ENCODE measurements around the gene RCVRN. TPM values are rescaled to one million over a fixed set of nuclear protein-coding genes. Genes with fewer than 3 reads are reported as not detected.
"Not testable (repeated sequence)": the region's sequence is repeated elsewhere in the genome, so short reads cannot be mapped to it uniquely, and the experiment has no call there.

Gene RCVRN
- total RNA-seq, 1 donor from 2014 or later: not detected

DNA sequence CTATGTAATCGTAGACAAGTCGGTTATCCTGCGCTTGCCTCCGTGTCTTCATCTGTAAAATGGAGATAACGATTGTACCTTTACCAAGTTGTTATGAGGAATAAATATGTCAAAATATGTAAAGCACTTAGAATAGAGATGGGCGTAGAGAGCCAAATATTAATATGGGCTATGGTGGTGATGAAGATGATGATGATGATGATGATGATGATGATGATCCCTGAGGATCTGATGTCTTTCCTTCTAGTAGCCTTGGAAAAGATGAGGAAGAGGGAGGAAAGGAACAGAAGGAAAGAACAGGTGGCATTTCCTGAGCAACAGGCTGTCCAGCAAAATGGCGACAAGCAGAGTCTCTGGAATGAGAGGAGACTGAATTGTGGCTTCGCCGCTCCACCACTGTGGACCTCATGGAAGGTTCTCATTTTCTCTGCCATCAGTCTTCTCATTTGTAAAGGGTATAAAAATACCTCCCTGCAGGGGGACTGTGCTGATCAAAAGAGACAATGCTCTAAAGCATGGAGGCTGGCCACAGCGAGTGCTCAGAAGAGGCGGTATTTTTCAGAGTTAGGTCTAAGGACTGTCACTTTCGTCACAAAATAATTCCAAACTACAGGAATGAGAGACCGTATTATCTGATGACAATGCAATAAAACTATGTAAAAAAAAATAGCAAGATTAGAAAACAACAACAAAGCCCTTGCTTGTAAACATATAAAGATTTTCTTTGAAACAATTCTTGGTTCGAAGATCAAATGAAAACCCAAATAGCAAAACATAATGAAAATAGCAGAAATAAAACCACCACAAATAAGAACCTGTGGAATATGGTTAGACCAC is 17.2 kb upstream of the RCVRN start:
- intact Hi-C loops (cut with micrococcal nuclease): no loop called here

DNA sequence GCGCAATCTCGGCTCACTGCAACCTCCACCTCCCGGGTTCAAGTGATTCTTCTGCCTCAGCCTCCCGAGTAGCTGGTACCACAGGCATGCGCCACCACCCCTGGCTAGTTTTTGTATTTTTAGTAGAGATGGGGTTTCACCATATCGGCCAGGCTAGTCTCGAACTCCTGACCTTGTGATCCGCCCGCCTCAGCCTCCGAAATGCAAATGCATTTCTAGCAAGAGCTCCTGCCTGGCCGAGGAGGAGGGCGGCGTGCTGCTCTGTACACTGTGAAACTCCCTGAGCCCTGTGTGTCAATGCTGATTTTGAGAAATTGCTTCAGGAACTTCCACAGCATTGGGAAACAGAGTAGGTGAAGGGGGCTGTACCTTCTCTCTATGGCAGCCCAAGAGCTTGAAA is 16.1 kb upstream of the RCVRN start:
- intact Hi-C loops (cut with micrococcal nuclease): not testable (repeated sequence)

DNA sequence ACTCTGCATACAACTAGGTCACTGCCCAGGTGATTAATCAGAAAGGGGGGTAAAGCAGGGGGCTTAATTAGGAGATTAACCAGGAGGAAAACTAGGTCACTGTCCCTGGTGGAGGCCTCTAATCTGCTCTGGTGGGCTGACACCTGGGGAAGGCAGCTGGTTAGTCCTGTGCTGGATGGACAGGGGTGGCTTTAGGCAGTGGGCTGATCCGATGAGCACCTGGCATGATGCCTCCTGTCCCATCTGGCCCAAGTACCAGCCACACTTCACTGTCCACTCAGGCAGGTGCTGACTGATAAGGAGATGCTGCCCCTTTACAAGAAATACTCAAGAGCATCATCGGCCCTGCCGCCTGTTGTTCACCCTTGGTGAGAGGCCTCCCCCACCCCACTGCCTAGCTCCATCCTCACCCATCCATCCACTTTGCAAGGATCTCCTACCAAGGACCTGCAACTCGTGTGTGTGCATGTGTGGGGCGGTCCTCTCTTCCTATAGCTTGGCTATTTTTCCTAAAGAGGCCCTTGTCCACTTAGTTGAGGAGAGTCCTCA is 13.8 kb upstream of the RCVRN start:
- intact Hi-C loops (cut with micrococcal nuclease): no loop called here

DNA sequence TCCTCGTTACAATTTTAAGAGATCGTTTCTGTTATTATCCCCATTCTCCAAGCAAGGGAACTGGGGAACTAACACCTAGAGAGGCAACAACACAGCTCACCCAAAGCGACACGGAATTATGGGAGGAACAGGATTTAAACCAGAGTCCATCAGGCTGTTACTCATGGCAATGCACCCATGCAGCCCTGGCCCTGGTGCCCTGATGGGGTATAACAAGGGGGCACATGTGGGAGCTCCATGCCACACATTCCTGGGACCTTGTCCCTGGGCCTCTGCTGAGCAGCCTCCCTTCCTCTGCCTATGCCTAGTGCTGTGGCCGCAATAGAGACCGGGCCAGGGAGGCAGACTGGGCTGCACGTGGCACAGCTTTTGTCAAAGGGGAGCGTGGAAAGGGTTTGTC is 13.3 kb upstream of the RCVRN start:
- intact Hi-C loops (cut with micrococcal nuclease): no loop called here

DNA sequence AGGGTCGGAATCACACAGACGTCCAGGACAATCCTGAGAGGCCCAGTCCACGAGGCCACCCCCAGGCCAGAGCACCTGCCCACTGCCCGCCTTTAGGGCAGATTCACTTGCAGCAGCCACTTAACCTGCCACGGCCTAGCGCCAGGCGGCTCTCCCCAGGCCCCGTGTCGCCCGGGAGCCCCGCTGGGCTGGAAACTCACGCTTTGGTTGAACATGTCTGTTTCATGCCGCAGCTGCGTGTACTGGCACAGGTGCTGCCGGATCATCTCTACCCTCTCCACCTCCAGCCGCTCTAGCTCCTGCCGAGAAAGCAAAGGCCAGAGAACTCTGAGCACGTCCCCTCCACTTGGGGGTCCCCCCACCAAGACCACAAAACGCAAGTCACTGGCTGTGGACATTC is 12.7 kb upstream of the RCVRN start:
- intact Hi-C loops (cut with micrococcal nuclease): no loop called here

DNA sequence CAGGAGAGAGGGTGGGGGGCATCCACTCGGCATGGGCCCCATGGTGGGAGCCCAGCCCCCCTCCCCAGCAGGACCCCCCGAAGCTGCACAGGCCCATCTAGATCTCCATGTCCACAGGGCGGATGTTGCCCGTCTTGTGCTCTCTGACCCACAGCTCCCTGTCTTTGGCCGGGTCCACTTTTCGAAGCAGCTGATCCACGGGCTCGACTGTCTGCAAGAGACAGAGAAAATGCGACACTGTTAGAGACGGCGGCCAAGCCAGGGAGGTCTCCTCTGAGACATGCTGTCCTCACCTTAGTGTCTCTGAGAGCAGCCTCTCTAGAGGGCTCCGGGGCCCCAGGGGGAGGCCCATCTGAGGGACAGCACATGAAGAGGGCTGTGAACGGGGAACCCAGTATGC is 12.1 kb upstream of the RCVRN start:
- intact Hi-C loops (cut with micrococcal nuclease): no loop called here

DNA sequence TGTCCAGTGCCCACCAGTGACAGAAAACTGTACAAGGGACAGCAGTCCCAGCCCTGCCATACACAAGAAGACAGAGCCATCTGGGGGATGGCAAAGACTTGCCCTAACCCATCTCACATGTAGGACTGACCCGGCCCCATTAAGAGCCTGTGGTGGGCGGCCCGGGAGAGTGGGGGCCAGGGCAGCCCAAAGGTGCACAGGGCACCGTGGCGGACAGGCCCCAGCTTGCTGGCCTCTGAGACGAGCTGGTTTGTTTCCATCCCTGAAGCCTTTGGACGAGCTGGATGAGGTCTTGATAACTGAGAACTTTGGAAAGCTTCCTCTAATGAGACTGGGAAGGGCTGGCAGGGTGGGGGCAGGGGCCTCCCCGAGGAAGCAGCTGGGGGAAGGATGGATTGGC is 11.0 kb upstream of the RCVRN start:
- intact Hi-C loops (cut with micrococcal nuclease): no loop called here

DNA sequence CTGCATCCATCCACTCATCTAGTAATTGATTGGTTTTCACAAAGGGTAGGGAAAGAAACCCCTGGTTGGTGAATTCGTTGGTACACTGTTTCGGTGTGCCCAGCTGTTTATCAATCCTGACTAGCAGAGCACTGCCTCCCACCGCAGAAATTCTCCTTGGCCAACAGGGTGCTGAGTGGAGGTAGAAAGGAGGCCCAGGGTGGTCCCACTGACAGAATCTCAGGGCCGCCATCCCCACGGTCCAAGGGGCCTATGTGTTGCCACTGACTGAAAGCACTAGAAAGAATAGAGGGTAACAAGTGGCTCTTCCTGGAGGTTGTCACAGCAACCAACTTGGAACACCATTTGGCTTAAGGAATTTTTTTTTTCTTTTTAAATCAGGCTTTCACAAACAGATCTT is 8.4 kb upstream of the RCVRN start:
- intact Hi-C loops (cut with micrococcal nuclease): no loop called here

DNA sequence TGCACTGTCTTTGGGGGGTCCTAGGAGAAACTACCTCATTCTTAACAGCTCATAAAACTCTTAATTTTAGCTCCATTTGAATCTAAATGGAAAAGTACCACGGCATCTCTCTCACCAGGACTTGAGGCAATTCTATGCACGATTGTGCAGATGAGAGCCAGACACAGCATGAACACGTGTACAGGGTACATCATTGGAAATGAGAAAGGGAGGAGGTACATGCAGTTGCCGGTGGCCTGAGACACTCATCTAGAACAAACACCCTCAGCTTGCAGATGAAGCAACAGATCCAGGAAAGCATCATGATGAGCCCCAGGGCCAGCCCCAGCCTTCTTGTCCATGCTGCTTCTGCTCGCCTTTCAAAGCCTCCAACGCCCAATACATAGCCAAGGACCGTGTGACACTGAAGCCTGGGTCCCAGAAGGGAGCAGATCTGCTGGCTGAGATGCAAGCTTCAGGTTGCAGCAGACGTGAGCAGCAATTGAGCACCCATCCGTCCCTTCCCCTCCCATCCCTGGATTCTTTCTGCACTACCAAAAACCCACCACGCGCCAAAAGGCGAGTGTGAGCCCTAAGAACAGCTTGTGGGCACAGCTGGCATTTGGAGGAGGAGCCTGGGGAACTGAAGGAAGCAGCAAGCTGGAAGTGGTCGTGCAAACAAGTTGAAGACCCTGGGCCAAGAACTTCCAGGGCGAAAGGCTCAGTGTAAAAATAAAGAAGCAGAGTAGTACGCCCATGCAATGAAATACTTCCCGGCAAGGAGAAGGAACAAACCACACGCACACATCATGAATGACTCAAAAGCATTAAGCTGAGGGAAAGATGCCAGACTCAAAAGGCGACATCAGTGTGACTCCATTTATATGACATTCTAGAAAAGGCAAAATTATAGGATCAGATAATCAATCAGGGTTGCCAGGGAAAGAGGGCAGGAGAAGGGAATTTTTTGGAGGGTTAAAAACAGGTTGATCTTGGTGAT is 7.3 kb upstream of the RCVRN start:
- intact Hi-C loops (cut with micrococcal nuclease): no loop called here

DNA sequence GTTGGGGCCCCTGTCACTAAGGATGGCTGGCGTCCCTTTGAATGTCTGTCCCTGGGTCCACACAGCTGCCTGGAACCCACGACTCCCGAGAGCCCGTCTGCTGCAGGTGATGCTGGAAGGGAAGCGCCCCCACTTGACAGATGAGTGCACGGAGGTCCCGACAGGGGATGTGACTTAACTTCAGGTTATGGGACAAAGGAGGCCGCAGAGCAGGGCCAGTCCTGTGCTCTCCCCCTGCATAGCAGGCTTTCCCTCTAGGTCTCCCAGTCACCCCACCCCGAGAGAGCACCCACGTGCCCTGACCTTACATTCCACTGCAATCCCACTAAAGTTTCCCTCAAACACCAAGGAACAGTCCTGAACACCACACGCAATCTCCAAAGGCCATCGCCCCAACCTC is 6.0 kb upstream of the RCVRN start:
- intact Hi-C loops (cut with micrococcal nuclease): no loop called here

DNA sequence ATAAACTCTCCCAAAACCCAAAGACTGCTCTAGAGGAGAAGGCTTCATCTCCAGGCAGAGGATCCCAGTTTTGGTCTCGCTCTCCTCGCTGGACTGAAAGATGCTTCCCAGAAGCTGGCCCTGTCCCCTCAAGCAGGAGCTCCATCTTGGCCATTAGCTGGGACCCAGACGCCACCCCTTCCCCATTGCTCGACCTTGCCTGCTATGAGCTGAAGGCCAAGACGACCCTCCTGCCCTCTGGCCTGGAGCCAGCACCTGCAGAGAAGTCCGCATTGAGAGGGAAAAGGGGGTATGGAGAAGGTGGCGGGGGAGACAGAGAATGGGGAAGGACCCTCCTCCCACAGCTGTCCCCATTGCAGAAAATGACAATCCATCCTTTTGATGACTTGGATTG is 3.6 kb upstream of the RCVRN start:
- intact Hi-C loops (cut with micrococcal nuclease): no loop called here

DNA sequence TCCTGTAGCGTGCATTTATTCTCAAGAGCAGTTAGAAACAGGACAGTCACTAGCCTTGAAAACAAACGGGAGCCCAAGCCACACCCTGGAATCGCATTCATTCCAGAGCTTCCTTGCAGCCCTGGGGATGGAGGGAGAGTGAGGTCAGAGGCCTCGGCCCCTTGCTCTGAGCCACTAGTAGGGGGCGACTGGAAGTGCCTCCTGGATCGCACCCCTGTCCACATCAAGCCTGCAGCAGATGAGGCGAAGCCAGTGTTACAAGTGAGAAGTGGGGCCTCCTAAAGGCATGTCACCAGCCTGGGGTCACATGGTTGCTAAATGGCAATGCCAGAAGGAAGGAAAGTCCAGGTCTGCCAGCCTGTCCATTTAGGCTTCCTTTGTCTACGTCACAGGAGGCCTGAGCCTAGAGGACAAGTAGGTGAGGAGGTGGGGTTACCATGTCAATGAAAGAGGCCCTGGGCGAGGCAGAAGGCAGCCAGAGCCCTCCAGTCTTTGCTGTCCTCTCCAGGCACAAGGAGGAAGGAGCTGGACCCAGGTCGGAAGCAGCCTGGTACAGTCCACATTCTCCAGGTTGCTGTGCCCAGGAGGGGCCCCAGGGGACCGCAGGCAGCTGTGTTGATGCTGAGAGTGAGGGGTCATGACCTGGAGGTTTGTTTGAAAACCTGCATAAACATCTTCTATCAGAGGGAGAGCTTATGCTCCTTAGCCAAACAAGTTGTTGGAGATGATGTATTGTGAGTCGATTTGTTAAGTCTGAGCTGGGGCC is 3.0 kb upstream of the RCVRN start:
- intact Hi-C loops (cut with micrococcal nuclease): no loop called here

DNA sequence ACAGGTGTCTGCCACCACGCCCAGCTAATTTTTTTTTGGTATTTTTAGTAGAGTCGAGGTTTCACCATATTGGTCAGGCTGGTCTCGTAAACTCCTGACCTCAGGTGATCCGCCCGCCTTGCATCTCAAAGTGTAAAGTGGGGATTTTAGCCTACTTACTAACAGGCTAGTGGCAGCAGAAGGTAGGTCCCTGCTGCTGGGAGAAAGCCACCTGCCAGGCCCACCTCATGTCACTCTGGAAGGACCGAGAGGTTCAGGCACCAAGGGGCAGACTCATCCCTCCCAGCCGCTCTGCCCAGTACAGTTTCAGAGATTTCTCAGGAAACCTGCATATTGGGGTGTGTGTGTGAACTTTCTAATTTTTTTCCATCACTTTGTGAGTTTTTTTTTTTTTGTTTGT is 2.1 kb upstream of the RCVRN start:
- intact Hi-C loops (cut with micrococcal nuclease): no loop called here

DNA sequence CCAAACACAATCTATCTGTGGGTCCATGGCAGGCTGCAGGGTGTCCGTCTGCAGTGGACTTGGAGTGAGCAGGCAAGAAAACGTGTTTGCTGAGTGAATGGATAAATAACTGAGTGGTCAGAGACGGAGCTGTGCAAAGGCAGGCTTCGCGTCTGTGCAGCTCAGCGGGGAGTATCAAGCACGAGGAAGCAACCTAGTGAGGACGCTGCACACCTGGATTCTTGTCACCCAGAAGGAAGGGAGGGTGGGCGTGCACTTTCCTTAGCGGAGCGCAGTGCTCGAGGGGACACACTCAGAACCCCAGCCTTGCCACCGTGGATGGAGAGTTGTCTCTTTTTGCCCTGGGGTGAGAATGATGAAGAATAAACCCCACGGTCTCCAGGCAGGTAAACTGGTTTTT is 1.5 kb upstream of the RCVRN start:
- intact Hi-C loops (cut with micrococcal nuclease): no loop called here

DNA sequence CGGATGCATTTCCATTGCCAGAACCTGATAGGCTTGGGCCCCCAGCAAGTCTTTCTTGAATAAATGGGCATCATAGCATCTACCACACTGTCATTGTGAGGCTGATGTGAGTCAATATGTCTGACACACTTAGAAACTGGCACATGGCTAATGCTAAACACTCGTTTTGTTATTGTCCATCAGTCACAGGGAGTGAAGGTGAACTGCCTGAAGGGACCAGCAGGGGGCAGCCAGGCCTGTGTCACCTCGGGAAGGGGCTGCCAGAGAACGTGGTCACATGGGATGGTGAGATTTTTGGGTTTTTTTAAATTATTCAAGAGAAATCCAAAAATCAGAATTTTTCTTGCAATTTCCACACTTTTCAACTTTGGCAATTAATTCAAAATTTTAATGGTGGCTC is 831 bp upstream of the RCVRN start:
- intact Hi-C loops (cut with micrococcal nuclease): no loop called here

DNA sequence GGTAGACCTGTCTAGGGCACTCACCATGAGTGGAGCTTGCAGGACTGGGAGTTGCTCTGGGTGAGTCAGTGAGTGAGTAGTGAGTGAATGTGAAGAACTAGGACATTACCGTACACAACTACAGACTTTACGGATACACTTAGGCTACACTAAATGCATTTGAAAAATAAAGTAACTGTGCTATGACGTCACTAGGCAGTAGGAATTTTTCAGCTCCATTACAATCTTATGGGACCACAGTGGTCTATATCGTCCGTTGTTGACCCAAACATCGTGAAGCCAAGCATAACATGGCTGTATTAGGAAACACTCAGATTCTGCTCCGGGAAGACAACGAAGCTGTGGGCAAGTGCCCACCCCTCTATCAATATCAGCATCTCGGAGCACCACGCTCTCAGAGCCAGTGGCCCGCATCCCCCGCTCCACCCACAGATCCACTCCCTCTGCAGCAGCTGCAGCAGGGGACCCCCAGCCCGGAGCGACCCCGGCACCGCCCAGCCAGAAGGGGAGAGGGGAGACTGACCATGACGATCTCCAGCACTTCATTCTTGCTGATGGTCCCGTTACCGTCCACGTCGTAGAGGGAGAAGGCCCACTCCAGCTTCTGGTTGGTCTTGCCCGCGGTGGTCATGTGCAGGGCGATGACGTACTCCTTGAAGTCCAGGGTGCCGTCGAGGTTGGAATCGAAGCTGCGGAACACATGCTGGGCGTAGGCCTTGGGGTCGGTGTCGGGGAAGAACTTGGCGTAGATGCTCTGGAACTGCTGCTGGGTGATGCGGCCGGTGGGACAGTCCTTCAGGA is 594 bp downstream of the RCVRN start:
- intact Hi-C loops (cut with micrococcal nuclease): no loop called here

DNA sequence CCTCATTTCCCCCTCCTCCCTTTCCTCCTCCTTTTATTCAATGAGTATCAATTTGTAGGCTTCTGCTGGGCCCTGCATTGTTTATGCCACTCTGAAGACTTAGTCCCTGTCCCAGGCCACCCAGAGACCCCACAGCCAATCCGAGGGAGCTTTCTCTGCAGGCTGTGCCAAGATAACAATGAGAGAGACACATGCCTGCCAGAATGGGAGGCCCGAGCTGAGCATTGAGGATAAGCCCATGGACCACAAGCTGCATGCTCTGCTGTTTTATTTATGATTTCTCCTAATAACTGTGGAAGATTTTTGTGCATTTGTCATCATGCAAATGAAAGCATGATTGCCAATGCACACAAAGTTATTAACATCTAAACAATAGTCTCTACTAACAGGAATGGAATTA is 3.0 kb downstream of the RCVRN start:
- intact Hi-C loops (cut with micrococcal nuclease): no loop called here

DNA sequence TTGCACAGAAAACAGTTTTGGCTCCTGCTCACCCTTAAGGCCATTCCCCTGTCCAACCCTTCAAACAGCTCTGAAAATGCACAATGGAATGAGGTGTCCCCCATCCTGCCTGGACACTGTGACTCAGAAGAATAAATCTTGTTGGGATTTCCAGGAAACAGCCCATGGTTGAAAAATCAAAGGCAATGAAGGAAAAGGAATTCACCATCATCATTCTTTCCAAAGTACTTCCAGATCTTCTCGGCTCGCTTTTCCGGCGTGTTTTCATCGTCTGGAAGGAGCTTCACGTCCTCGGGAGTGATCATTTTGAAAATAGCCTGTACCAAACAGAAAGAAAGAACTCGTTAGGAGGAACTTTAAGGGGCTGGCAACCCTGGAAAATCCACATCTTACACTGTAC is 4.3 kb downstream of the RCVRN start:
- intact Hi-C loops (cut with micrococcal nuclease): no loop called here

DNA sequence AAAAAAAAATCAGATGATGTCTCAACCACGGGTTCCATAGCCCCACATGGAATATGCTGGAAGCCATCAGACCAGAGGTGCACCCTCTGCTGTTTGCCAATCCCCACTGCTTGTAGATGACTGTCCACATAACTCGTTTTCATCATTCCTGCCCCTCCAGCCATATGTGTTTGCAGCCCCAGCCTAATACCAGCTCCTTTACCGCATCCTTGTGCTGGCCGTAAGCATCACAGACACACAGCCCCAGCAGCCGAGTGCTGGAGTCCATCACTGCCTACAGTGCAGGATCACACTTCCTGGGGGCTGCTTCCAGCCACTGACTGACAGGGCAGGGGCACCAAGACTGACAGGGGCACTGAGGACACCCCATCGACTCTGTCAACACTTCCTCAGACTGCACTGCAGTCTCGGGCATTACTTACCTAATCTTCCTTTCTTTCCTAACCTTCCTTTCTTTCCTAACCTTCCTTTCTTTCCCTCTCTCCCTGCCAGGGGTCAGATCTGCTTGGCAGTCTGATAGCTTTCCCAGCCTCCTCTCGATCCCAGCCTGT is 5.0 kb downstream of the RCVRN start:
- intact Hi-C loops (cut with micrococcal nuclease): no loop called here

Data from T-helper 2 cell treated with Interferon-gamma antibody and Interleukin-4, amounts not matched to agents 100 ng/mL and 5 ng/mL, for 36 hours (primary cell).